H1 (cell line): ENCODE data around the gene QRICH2. TPM values are rescaled to one million over a fixed set of nuclear protein-coding genes. Genes with fewer than 3 reads are reported as not detected.

ENCODE experiments used
- ATF3 ChIP-seq: IDR thresholded peaks from 2 replicates; pipeline ENCODE4 v1.6.1; 2011; ENCODE audit warnings: low read depth, mild to moderate bottlenecking, low read length; ENCODE audit not compliant: insufficient read depth
- CHD7 ChIP-seq: fragments of 300-600 bp; sonication (generic); IDR thresholded peaks from 2 replicates; pipeline ENCODE4 v1.7.1; 2012; ENCODE audit warnings: low read length, moderate library complexity, mild to moderate bottlenecking, inconsistent platforms; ENCODE audit not compliant: insufficient replicate concordance
- CTBP2 ChIP-seq: IDR thresholded peaks from 2 replicates; pipeline ENCODE4 v1.7.0; 2011; ENCODE audit warnings: borderline replicate concordance, mild to moderate bottlenecking, moderate library complexity, mixed read lengths, low read length; ENCODE audit not compliant: insufficient read depth, insufficient read length
- HDAC2 ChIP-seq, 2 experiments: fragments of 300-600 bp in 1 of 2; sonication (generic) in 1 of 2; IDR thresholded peaks; 2 replicates each; pipeline ENCODE4 v1.6.1; 2011 to 2012; ENCODE audit warnings: low read depth in 2 of 2, low read length in 2 of 2, mild to moderate bottlenecking in 2 of 2, moderate library complexity in 2 of 2, borderline replicate concordance in 1 of 2, inconsistent platforms in 1 of 2
- JUN ChIP-seq: IDR thresholded peaks from 2 replicates; pipeline ENCODE4 v1.6.1; 2011; ENCODE audit warnings: low read depth, mild to moderate bottlenecking, improper control_type of control experiment, low read length
- JUND ChIP-seq: IDR thresholded peaks from 2 replicates; pipeline ENCODE4 v1.6.1; 2011; ENCODE audit warnings: mild to moderate bottlenecking, improper control_type of control experiment, low read length
- KDM4A ChIP-seq: IDR thresholded peaks from one replicate; pipeline ENCODE4 v1.7.1; 2012; ENCODE audit warnings: low read depth, mild to moderate bottlenecking, moderate library complexity, low read length, inconsistent platforms; ENCODE audit not compliant: severe bottlenecking
- SIRT6 ChIP-seq: IDR thresholded peaks from one replicate; pipeline ENCODE4 v1.7.1; 2012; ENCODE audit warnings: low read length, inconsistent platforms
- TBP ChIP-seq: IDR thresholded peaks from 2 replicates; pipeline ENCODE4 v1.6.1; 2011; ENCODE audit warnings: low read depth, low read length, improper control_type of control experiment
- TCF12 ChIP-seq: IDR thresholded peaks from 2 replicates; pipeline ENCODE4 v1.6.1; 2011; ENCODE audit warnings: low read depth, mild to moderate bottlenecking, low read length
- YY1 ChIP-seq: IDR thresholded peaks from 2 replicates; pipeline ENCODE4 v1.6.1; 2011; ENCODE audit warnings: low read depth, mild to moderate bottlenecking, low read length
- ZNF274 ChIP-seq: IDR thresholded peaks from 2 replicates; pipeline ENCODE4 v1.7.0; 2012; ENCODE audit warnings: low read length, borderline replicate concordance; ENCODE audit errors: extremely low read depth
- polyA plus RNA-seq, 7 experiments: library from polyadenylated mRNA; depleted of rRNA in 3 of 7; stranded (reverse) in 5 of 7; unstranded in 2 of 7; fragments of >200 nt in 5 of 7; fragments of 200-250 nt in 2 of 7; gene quantifications; 1 replicate in 5 of 7; 2 replicates in 1 of 7; 4 replicates in 1 of 7; pipeline versions ENCODE4 v1.2.1 to v1.2.3, GENCODE V29; 2011 to 2013; ENCODE audit warnings: missing spikeins in 2 of 7, mixed read lengths in 2 of 7
- total RNA-seq: library from RNA; stranded (reverse); fragmentation: NEBNext Ultra II Directional; extraction: Animal tissue kit (Norgen Biotek cat#: 25700); gene quantifications from 2 replicates; pipeline ENCODE4 v1.2.1, GENCODE V29; 2021

QRICH2 gene
- total and polyA plus RNA-seq, 2 of the 8 experiments (the other 6 are each of a cell fraction or from before 2014, with no cell fraction given) = 2.8 to 3.8 TPM

- no peak for TF ChIP-seq CHD7
- no peak for TF ChIP-seq YY1
- TF ChIP-seq HDAC2 (IDR thresholded peaks at IDR 0.05; ENCODE audit: borderline replicate concordance in 1 of 2, low read depth in 2 of 2, low read length in 2 of 2) = no peak
- no peak for TF ChIP-seq TCF12
- no peak for TF ChIP-seq KDM4A
- TF ChIP-seq ZNF274 = no peak
- no peak for TF ChIP-seq TBP
- no peak for TF ChIP-seq ATF3
- no peak for TF ChIP-seq SIRT6
- no peak for TF ChIP-seq JUN
- no peak for TF ChIP-seq JUND
- no peak for TF ChIP-seq CTBP2
Observed at GRCh38 chr17:76264425-76264754, 43.7 kb downstream of the QRICH2 start (continued).
